BE2C (cell line): ENCODE data around the gene PLAU.
"Not testable (repeated sequence)": the region's sequence is repeated elsewhere in the genome, so short reads cannot be mapped to it uniquely, and the experiment has no call there.

Experiments used
- DNase-seq: peaks from one replicate; pipeline ENCODE4 v3.0.0-alpha.2; 2020
- H3K27me3 ChIP-seq: fragments of 250-450 bp; sonication (Bioruptor Pico); 2 replicates; pipeline ENCODE4 v1.5.1; 2020; ENCODE audit warnings: mild to moderate bottlenecking
- H3K36me3 ChIP-seq: fragments of 250-450 bp; sonication (Bioruptor Pico); 2 replicates; pipeline ENCODE4 v1.5.1; 2020; ENCODE audit warnings: mild to moderate bottlenecking
- H3K4me1 ChIP-seq: fragments of 250-450 bp; sonication (Bioruptor Pico); 2 replicates; pipeline ENCODE4 v1.5.1; 2020
- H3K4me3 ChIP-seq: 2 replicates; pipeline ENCODE4 v1.5.1; 2011; ENCODE audit warnings: low read depth, low read length
- H3K9me3 ChIP-seq: fragments of 250-450 bp; sonication (Bioruptor Pico); 2 replicates; pipeline ENCODE4 v1.5.1; 2020
- CTCF ChIP-seq: IDR thresholded peaks from 2 replicates; pipeline ENCODE4 v1.5.1; 2012; ENCODE audit warnings: mild to moderate bottlenecking, low read depth, low read length

The PLAU gene

GRCh38 chr10:73887294-73888039 lies 23.5 kb upstream of the PLAU start:
- peaks cover 10% of the 10 kb centered on the region for H3K4me1 ChIP-seq
- no peak for TF ChIP-seq CTCF
- DNase-seq, result peak; percentile 65
- no peaks in the 10 kb centered on the region for H3K9me3 ChIP-seq
- H3K36me3 ChIP-seq, result no peaks in the 10 kb centered on the region
- no peak overlapping the region for H3K4me3 ChIP-seq
- H3K27me3 ChIP-seq, result no peaks in the 10 kb centered on the region

- Histone ChIP-seq H3K36me3 (no peaks in the 10 kb centered on the region), H3K9me3 (no peaks in the 10 kb centered on the region), H3K4me3 (no peak overlapping the region), H3K4me1 (peaks cover 10% of the 10 kb centered on the region), H3K27me3 (no peaks in the 10 kb centered on the region)
- DNase-seq, result no peak
- no peak for TF ChIP-seq CTCF
Measured at GRCh38 chr10:73888514-73888913, 22.4 kb upstream of the PLAU start.

GRCh38 chr10:73889014-73889413 lies 21.9 kb upstream of the PLAU start:
- H3K27me3 ChIP-seq, result no peaks in the 10 kb centered on the region
- peak; percentile 46 for DNase-seq
- H3K4me3 ChIP-seq, result no peak overlapping the region
- H3K36me3 ChIP-seq, result no peaks in the 10 kb centered on the region
- H3K4me1 ChIP-seq, result peaks cover 10% of the 10 kb centered on the region
- H3K9me3 ChIP-seq, result no peaks in the 10 kb centered on the region
- TF ChIP-seq CTCF, result no peak

GRCh38 chr10:73889416-73889815 lies 21.5 kb upstream of the PLAU start:
- not testable (repeated sequence) for H3K4me1 ChIP-seq, H3K36me3 ChIP-seq, DNase-seq, H3K27me3 ChIP-seq, H3K9me3 ChIP-seq, H3K4me3 ChIP-seq

- Histone ChIP-seq H3K9me3 (no peaks in the 10 kb centered on the region), H3K36me3 (no peaks in the 10 kb centered on the region), H3K4me1 (peaks cover 10% of the 10 kb centered on the region), H3K27me3 (no peaks in the 10 kb centered on the region), H3K4me3 (no peak overlapping the region)
- TF ChIP-seq CTCF, result no peak
- no peak for DNase-seq
Measured at GRCh38 chr10:73890261-73890660, 20.7 kb upstream of the PLAU start.

GRCh38 chr10:73890830-73891229 lies 20.1 kb upstream of the PLAU start:
- DNase-seq, H3K4me1 ChIP-seq, H3K36me3 ChIP-seq, H3K27me3 ChIP-seq, H3K9me3 ChIP-seq, H3K4me3 ChIP-seq: not testable (repeated sequence)

- no peak overlapping the region for H3K4me3 ChIP-seq
- H3K27me3 ChIP-seq, result no peaks in the 10 kb centered on the region
- TF ChIP-seq CTCF, result no peak
- H3K4me1 ChIP-seq, result peaks cover 6% of the 10 kb centered on the region
- H3K9me3 ChIP-seq, result no peaks in the 10 kb centered on the region
- H3K36me3 ChIP-seq, result no peaks in the 10 kb centered on the region
- DNase-seq, result no peak
Measured at GRCh38 chr10:73891540-73891939, 19.4 kb upstream of the PLAU start.
